Ascending aorta (tissue), 2 donors: ENCODE data around the gene FARP1. TPM values are rescaled to one million over a fixed set of nuclear protein-coding genes. Genes with fewer than 3 reads are reported as not detected.

Experiments used
- DNase-seq, 2 donors: peaks; one replicate each; pipeline ENCODE4 v3.0.0-alpha.2; 2019; ENCODE audit warnings: low spot score in 2 of 2
- H3K27ac ChIP-seq, 2 donors: fragments of 200-600 bp; sonication (generic); one replicate each; pipeline ENCODE4 v1.5.1; 2016 to 2017; ENCODE audit warnings: mild to moderate bottlenecking in 1 of 2
- H3K27me3 ChIP-seq: fragments of 200-600 bp; sonication (generic); one replicate; pipeline ENCODE4 v1.5.1; 2017
- H3K36me3 ChIP-seq, 2 donors: fragments of 200-600 bp; sonication (generic); one replicate each; pipeline ENCODE4 v1.5.1; 2016
- H3K4me1 ChIP-seq, 2 donors: fragments of 200-600 bp; sonication (generic); one replicate each; pipeline ENCODE4 v1.5.1; 2016 to 2017; ENCODE audit warnings: mild to moderate bottlenecking in 1 of 2
- H3K4me3 ChIP-seq, 2 donors: fragments of 200-600 bp; sonication (generic); one replicate each; pipeline ENCODE4 v1.5.1; 2016 to 2017; ENCODE audit warnings: mild to moderate bottlenecking in 1 of 2
- H3K9me3 ChIP-seq, 2 donors: fragments of 200-600 bp; sonication (generic); one replicate each; pipeline ENCODE4 v1.5.1; 2016
- intact Hi-C: fragments of 100-400 bp; cut with DNase I; formaldehyde crosslinking; loops from one replicate; pipeline ENCODE4 v1.15.1; 2023
- total RNA-seq: library from RNA; depleted of rRNA; stranded (reverse); fragments of >200 nt; gene quantifications from one replicate; pipeline ENCODE4 v1.1.0, GENCODE V29; 2016
- TF ChIP-seq, protein P1 (sequence below), 3 experiments: fragments of 200-600 bp in 2 of 3; fragments of 450-650 bp in 1 of 3; sonication (generic) in 2 of 3; IDR thresholded peaks; one replicate each; pipeline ENCODE4 v1.5.1; 2016 to 2019; ENCODE audit warnings: antibody characterized with exemption in 3 of 3, mild to moderate bottlenecking in 1 of 3, moderate library complexity in 1 of 3

FARP1 gene
- total RNA-seq, 1 donor from 2014 or later: 80.8 TPM

DNA sequence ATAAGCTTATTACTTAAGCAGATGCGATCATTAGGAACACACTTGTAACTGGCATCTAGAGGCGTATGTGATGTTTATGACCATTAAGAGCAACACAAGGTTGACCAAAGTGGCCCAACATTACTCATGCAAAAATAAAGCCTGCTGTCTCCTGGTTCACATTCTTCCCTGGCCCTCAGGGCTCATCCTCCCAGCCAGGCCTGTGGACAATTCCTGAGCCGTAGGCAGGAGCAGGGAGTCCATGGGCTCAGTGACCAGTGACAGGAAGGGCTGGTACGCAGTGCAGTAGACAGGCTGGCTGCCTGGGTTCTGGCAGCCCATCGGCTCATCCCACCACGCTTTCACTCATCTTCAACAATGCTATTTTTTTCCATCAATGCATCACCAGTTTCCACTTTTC lies 328.0 kb downstream of the FARP1 start:
- Histone ChIP-seq H3K36me3 (peaks cover 18 to 36% of the 10 kb centered on the region in 2 donors), H3K4me1 (no peaks in the 10 kb centered on the region), H3K27me3 (no peaks in the 10 kb centered on the region), H3K9me3 (no peaks in the 10 kb centered on the region), H3K27ac (no peak overlapping the region), H3K4me3 (no peak overlapping the region)
- no peak for DNase-seq
- intact Hi-C loops: no loop called here
- TF ChIP-seq, protein P1, sequence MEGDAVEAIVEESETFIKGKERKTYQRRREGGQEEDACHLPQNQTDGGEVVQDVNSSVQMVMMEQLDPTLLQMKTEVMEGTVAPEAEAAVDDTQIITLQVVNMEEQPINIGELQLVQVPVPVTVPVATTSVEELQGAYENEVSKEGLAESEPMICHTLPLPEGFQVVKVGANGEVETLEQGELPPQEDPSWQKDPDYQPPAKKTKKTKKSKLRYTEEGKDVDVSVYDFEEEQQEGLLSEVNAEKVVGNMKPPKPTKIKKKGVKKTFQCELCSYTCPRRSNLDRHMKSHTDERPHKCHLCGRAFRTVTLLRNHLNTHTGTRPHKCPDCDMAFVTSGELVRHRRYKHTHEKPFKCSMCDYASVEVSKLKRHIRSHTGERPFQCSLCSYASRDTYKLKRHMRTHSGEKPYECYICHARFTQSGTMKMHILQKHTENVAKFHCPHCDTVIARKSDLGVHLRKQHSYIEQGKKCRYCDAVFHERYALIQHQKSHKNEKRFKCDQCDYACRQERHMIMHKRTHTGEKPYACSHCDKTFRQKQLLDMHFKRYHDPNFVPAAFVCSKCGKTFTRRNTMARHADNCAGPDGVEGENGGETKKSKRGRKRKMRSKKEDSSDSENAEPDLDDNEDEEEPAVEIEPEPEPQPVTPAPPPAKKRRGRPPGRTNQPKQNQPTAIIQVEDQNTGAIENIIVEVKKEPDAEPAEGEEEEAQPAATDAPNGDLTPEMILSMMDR (IDR thresholded peaks at IDR 0.05): no peak

DNA sequence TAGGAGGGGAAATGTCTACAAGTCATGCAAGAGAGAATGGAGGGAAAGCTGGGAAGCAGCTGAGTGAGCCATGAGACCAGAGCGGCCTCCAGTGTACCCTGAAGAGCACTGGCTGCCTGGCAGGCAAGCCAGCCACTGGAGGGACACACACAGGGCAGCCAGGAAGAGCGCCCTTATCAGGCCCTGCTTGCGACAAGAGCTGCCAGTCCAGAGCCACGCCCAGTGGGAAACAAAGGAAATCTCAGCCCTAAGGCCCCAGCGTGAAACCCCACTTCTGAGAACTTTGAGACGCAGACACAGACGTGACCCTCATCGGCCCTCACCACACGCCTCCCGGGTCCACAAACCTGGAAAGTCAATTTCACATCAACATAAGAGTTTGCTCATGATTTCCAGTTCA lies 329.0 kb downstream of the FARP1 start:
- TF ChIP-seq, protein P1 (IDR thresholded peaks at IDR 0.05): no peak
- Histone ChIP-seq H3K4me3 (no peak overlapping the region), H3K36me3 (peaks cover 14 to 36% of the 10 kb centered on the region in 2 donors), H3K4me1 (peaks cover 0 to 7% of the 10 kb centered on the region in 2 donors), H3K9me3 (no peaks in the 10 kb centered on the region), H3K27ac (no peak overlapping the region), H3K27me3 (no peaks in the 10 kb centered on the region)
- intact Hi-C loops: no loop called here
- no peak for DNase-seq

DNA sequence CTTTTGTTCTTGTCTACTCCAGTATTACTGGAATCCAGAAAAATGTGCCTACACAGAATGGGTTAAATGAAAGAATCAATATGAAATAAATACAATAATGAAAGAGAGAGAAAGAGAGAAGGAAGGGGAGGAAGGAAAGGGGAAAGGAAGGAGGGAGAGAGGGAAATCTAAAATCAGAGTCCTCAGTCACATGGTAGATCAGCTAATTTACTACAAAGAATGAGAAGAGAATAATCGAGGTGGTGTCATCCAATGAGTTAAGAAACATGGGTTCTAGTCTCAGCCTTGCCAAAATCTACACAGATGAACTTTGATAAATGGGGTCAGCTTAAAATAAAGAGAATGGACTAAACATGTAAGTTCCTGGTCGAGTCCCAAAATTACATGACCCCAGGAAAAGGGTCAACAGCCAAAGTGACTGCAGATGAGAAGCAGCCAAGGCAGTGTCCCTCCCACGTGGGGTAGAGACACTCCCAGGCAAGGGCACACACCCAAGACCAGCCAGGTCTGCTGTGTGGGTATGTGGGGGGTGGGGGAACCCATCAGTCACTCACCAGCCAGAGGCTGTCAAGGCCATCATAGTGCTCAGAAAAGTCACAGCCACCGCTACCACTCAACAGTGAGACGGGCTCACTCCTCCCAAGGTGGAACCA lies 330.4 kb downstream of the FARP1 start:
- peaks cover 14 to 29% of the 10 kb centered on the region in 2 donors for H3K36me3 ChIP-seq
- H3K27me3 ChIP-seq: no peaks in the 10 kb centered on the region
- H3K27ac ChIP-seq: no peak overlapping the region
- no peak overlapping the region for H3K4me3 ChIP-seq
- no peaks in the 10 kb centered on the region for H3K9me3 ChIP-seq
- peaks cover 0 to 8% of the 10 kb centered on the region in 2 donors for H3K4me1 ChIP-seq
- intact Hi-C loops: no loop called here
- TF ChIP-seq, protein P1 (IDR thresholded peaks at IDR 0.05): no peak
- no peak for DNase-seq

DNA sequence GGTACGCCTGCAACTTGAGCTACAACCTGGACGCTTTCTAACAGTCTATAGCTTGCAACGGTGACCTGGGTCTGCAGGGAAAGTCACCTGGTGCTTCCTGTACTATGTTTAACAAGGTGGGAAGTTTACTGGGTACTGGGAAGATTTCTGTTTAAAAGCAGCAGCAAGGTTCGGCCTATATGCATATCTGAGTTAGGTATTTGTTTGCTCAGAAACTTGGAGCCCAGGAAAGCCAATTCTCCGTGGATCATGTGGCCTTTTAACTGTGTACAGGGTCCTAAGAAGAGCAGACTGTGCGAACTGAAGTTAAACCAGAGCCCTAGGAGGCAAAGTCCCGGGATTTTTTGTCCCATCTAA lies 330.9 kb downstream of the FARP1 start:
- Histone ChIP-seq H3K27ac (no peak overlapping the region), H3K9me3 (no peaks in the 10 kb centered on the region), H3K4me1 (peaks cover 0 to 8% of the 10 kb centered on the region in 2 donors), H3K27me3 (no peaks in the 10 kb centered on the region), H3K4me3 (no peak overlapping the region), H3K36me3 (peaks cover 14 to 29% of the 10 kb centered on the region in 2 donors)
- DNase-seq: no peak
- TF ChIP-seq, protein P1 (IDR thresholded peaks at IDR 0.05): no peak
- intact Hi-C loops: no loop called here

DNA sequence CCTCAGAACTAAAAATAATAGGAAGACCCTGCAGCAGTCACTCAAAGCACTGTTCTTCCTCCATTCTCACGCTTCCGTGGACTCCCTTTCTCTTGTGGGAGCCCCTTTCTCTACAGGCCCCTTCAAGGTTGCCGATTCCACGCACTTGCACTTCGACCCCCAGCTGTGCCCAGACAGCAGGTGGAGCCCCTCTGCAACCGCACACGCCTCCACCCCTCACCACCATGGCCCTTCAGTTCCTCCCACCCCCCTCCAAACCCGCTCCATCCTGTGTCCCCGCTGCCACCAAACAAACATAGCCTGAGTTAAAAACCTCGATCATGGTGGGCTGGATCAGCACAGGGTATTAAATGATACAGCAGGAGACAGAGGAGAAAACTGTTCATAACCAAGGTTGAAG lies 331.4 kb downstream of the FARP1 start:
- Histone ChIP-seq H3K9me3 (no peaks in the 10 kb centered on the region), H3K4me3 (no peak overlapping the region), H3K4me1 (peaks cover 0 to 8% of the 10 kb centered on the region in 2 donors), H3K27me3 (no peaks in the 10 kb centered on the region), H3K36me3 (peaks cover 14 to 29% of the 10 kb centered on the region in 2 donors), H3K27ac (no peak overlapping the region)
- intact Hi-C loops: no loop called here
- DNase-seq: no peak
- TF ChIP-seq, protein P1 (IDR thresholded peaks at IDR 0.05): no peak

DNA sequence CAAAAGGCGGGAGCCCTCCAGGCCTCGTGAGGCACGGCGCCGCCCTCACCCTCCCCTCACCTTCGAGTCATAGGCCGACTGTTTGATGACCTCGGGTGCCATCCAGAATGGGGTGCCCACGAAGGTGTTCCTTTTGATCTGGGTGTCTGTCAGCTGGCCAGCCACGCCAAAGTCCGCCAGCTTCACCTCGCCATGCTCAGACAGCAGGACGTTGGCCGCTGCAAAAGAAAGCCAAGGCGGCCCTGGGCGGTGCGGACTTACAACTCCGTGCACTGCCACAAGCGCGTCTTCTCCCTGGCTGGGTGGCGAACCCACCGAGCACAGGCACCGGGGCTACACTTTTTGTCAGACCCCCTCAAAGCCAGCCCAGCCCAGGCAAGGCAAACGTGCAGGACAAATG lies 331.9 kb downstream of the FARP1 start:
- peaks cover 0 to 8% of the 10 kb centered on the region in 2 donors for H3K4me1 ChIP-seq
- DNase-seq: no peak
- H3K36me3 ChIP-seq: peaks cover 14 to 29% of the 10 kb centered on the region in 2 donors
- TF ChIP-seq, protein P1 (IDR thresholded peaks at IDR 0.05): no peak
- no peak overlapping the region for H3K4me3 ChIP-seq
- no peak overlapping the region for H3K27ac ChIP-seq
- no peaks in the 10 kb centered on the region for H3K9me3 ChIP-seq
- H3K27me3 ChIP-seq: no peaks in the 10 kb centered on the region
- intact Hi-C loops: no loop called here
